K562 (cell line): ENCODE results near the gene TCF12. TPM values are rescaled to one million over a fixed set of nuclear protein-coding genes. Genes with fewer than 3 reads are reported as not detected.

Experiments used
- ATAC-seq: fragments of 200-7000 bp; cut with Tn5 transposase; 3 replicates; pipeline ENCODE4 v1.9.1; 2020; ENCODE audit warnings: moderate library complexity
- BruUV-seq: library from RNA; stranded (reverse); fragments of 400-500 nt; replicated peaks from 2 replicates; lab custom pipeline; 2021; lab: Mats Ljungman, UMichigan
- CTCF ChIA-PET: fragments of 300-600 bp; formaldehyde crosslinking; extraction: SDS; loops from one replicate; lab custom pipeline; 2021; ENCODE audit warnings: low intra/inter-chr PET ratio; lab: Yijun Ruan, JAX
- POLR2A ChIA-PET: fragments of 300-600, 350-650 bp; sonication (Branson Sonifier 250); formaldehyde crosslinking; extraction: SDS; loops from one replicate; lab custom pipeline; 2021; ENCODE audit warnings: antibody characterized with exemption, inconsistent platforms; lab: Yijun Ruan, JAX
- DNase-seq, 4 experiments: peaks; one replicate each; pipeline versions ENCODE4 v3.0.0 to v3.0.0-alpha.2; 2011 to 2018; ENCODE audit warnings: low spot score in 3 of 4, mixed read lengths in 3 of 4; ENCODE audit errors: extremely low read depth in 1 of 4
- FAIRE-seq: peaks from 2 replicates; lab custom pipeline; 2011; peaks lifted over from hg19 to GRCh38; lab: Jason Lieb, UNC
- H2AFZ ChIP-seq: 2 replicates; pipeline ENCODE4 v1.6.0; 2011; ENCODE audit warnings: low read depth, low read length, control low read depth, inconsistent platforms
- H3K27ac ChIP-seq: fragments of 200-600 bp; 3 replicates; pipeline ENCODE4 v1.8.0; 2011; ENCODE audit warnings: low read depth, mild to moderate bottlenecking, control low read depth, inconsistent platforms, low read length, moderate library complexity, mixed read lengths; ENCODE audit errors: extremely low read depth
- H3K27me3 ChIP-seq, 2 experiments: fragments of 300-600 bp in 1 of 2; 2 replicates in 1 of 2; 3 replicates in 1 of 2; pipeline versions ENCODE4 v1.6.0 to v1.8.0; 2011; ENCODE audit warnings: inconsistent platforms in 2 of 2, low read length in 2 of 2, mild to moderate bottlenecking in 1 of 2, mixed read lengths in 1 of 2, moderate library complexity in 1 of 2; ENCODE audit not compliant: control insufficient read depth in 2 of 2, insufficient read depth in 2 of 2
- H3K36me3 ChIP-seq: fragments of 300-600 bp; 3 replicates; pipeline ENCODE4 v1.8.0; 2011; ENCODE audit warnings: mild to moderate bottlenecking, low read length, inconsistent platforms; ENCODE audit not compliant: control insufficient read depth, insufficient read depth
- H3K4me1 ChIP-seq, 2 experiments: fragments of 200-600 bp in 1 of 2; replicated peaks in 1 of 2; 2 replicates in 1 of 2; 3 replicates in 1 of 2; pipeline versions ENCODE4 v1.5.1 to v1.8.0; 2011; ENCODE audit warnings: inconsistent platforms in 2 of 2, low read length in 2 of 2, mild to moderate bottlenecking in 1 of 2, mixed read lengths in 1 of 2, moderate library complexity in 1 of 2; ENCODE audit not compliant: control insufficient read depth in 2 of 2, insufficient read depth in 2 of 2
- H3K4me2 ChIP-seq: 2 replicates; pipeline ENCODE4 v1.6.1; 2011; ENCODE audit warnings: low read length, control low read depth, inconsistent platforms, mixed read lengths; ENCODE audit not compliant: insufficient read depth
- H3K4me3 ChIP-seq: fragments of 200-600 bp; sonication (generic), shearing (Covaris generic); 2 replicates; pipeline ENCODE4 v1.5.1; 2016; ENCODE audit warnings: control low read depth, inconsistent platforms
- H3K79me2 ChIP-seq: fragments of 200-600 bp; 3 replicates; pipeline ENCODE4 v1.8.0; 2011; ENCODE audit warnings: low read length, inconsistent platforms; ENCODE audit not compliant: control insufficient read depth, insufficient read depth
- H3K9ac ChIP-seq, 2 experiments: 2 replicates each; pipeline versions ENCODE4 v1.6.0 to v1.6.1; 2011; ENCODE audit warnings: low read depth in 2 of 2, low read length in 2 of 2, control low read depth in 1 of 2, inconsistent platforms in 1 of 2, mild to moderate bottlenecking in 1 of 2, mixed read lengths in 1 of 2; ENCODE audit not compliant: insufficient read depth in 1 of 2
- H3K9me1 ChIP-seq: one replicate; pipeline ENCODE4 v1.6.0; 2011; ENCODE audit warnings: inconsistent platforms, mild to moderate bottlenecking, low read length, moderate library complexity; ENCODE audit not compliant: control insufficient read depth, insufficient read depth
- H3K9me3 ChIP-seq: replicated peaks from 2 replicates; pipeline ENCODE4 v1.5.1; 2011; ENCODE audit warnings: low read depth, low read length, inconsistent platforms; ENCODE audit not compliant: control insufficient read depth, insufficient read depth
- H4K20me1 ChIP-seq: replicated peaks from 2 replicates; pipeline ENCODE4 v1.6.1; 2011; ENCODE audit warnings: low read length, inconsistent platforms, mixed read lengths; ENCODE audit not compliant: control insufficient read depth, insufficient read depth
- BMI1 ChIP-seq: fragments of 150-350 bp; IDR thresholded peaks from 2 replicates; pipeline ENCODE4 v1.6.1; 2014; ENCODE audit warnings: low read length
- ETV5 ChIP-seq: sonication (generic); formaldehyde crosslinking; IDR thresholded peaks from 2 replicates; pipeline ENCODE4 v1.4.0; 2020; ENCODE audit warnings: low read depth, mild to moderate bottlenecking, missing genetic modification reagents
- FOXJ2 ChIP-seq: fragments of 200-800 bp; sonication (Bioruptor generic); IDR thresholded peaks from 2 replicates; pipeline ENCODE4 v1.6.1; 2016; ENCODE audit warnings: missing genetic modification characterization, missing compliant biosample characterization
- LEF1 ChIP-seq: fragments of 450-650 bp; IDR thresholded peaks from 2 replicates; pipeline ENCODE4 v1.6.1; 2016; ENCODE audit warnings: mild to moderate bottlenecking
- MECOM ChIP-seq: fragments of 250-450 bp; sonication (Bioruptor Pico); IDR thresholded peaks from 2 replicates; pipeline ENCODE4 v1.8.0; 2022; ENCODE audit warnings: inconsistent platforms
- MED1 ChIP-seq: sonication (generic); formaldehyde crosslinking; IDR thresholded peaks from 2 replicates; pipeline ENCODE4 v1.8.1; 2023; ENCODE audit warnings: missing genetic modification reagents, borderline replicate concordance
- MIER1 ChIP-seq: fragments of 450-650 bp; IDR thresholded peaks from 2 replicates; pipeline ENCODE4 v1.6.1; 2016; ENCODE audit warnings: antibody characterized with exemption, mild to moderate bottlenecking, low read depth
- POLR2B ChIP-seq: fragments of 450-650 bp; IDR thresholded peaks from 2 replicates; pipeline ENCODE4 v1.6.1; 2018; ENCODE audit warnings: low read depth; ENCODE audit not compliant: partially characterized antibody
- PURB ChIP-seq: sonication (generic); formaldehyde crosslinking; IDR thresholded peaks from 2 replicates; pipeline ENCODE4 v1.9.0; 2021; ENCODE audit warnings: low read depth, mild to moderate bottlenecking, missing genetic modification reagents
- SREBF2 ChIP-seq: sonication (generic); formaldehyde crosslinking; IDR thresholded peaks from 2 replicates; pipeline ENCODE4 v1.4.0; 2020; ENCODE audit warnings: mild to moderate bottlenecking, missing genetic modification reagents
- STAT5A ChIP-seq: IDR thresholded peaks from 2 replicates; pipeline ENCODE4 v1.6.1; 2012; ENCODE audit warnings: low read length, inconsistent platforms, borderline replicate concordance
- TEAD4 ChIP-seq, 2 experiments: sonication (generic) in 1 of 2; formaldehyde crosslinking in 1 of 2; IDR thresholded peaks; 2 replicates each; pipeline versions ENCODE4 v1.6.1 to v1.8.0; 2012 to 2022; ENCODE audit warnings: borderline replicate concordance in 1 of 2, inconsistent platforms in 1 of 2, low read length in 1 of 2, mild to moderate bottlenecking in 1 of 2, missing genetic modification reagents in 1 of 2
- ZNF197 ChIP-seq: fragments of 200-800 bp; sonication (Bioruptor generic); IDR thresholded peaks from 2 replicates; pipeline ENCODE4 v1.6.1; 2016; ENCODE audit warnings: low read depth, missing genetic modification characterization, missing compliant biosample characterization
- ZNF24 ChIP-seq: fragments of 450-650 bp; IDR thresholded peaks from 2 replicates; pipeline ENCODE4 v1.6.1; 2016
- ZNF311 ChIP-seq: fragments of 250-450 bp; sonication (Bioruptor Pico); IDR thresholded peaks from 2 replicates; pipeline ENCODE4 v1.4.0; 2020; ENCODE audit warnings: mild to moderate bottlenecking, moderate library complexity
- ZNF324 ChIP-seq: fragments of 250-450 bp; sonication (Bioruptor Pico); IDR thresholded peaks from 2 replicates; pipeline ENCODE4 v1.4.0; 2020; ENCODE audit warnings: mild to moderate bottlenecking
- WGBS: fragments of 100-300 bp; shearing (Covaris generic); methylation state at CpG from one replicate; pipeline ENCODE4 v1.1.6; 2016; ENCODE audit warnings: low coverage, mixed read lengths; ENCODE audit not compliant: insufficient coverage; ENCODE audit errors: missing lambda C conversion rate; 5-methylcytosine and 5-hydroxymethylcytosine counted together
- in situ Hi-C: fragments of 300-500 bp; cut with MboI; formaldehyde crosslinking; loops from 4 replicates; pipeline ENCODE4 v1.15.0; 2018; ENCODE audit warnings: inconsistent platforms, mixed read lengths
- intact Hi-C: fragments of 100-400 bp; cut with micrococcal nuclease; formaldehyde crosslinking; loops from 2 replicates; pipeline ENCODE4 v1.14.2; 2022
- polyA plus RNA-seq, 8 experiments: library from polyadenylated mRNA; depleted of rRNA in 4 of 8; stranded (reverse) in 5 of 8; unstranded in 3 of 8; fragments of >200 nt; fragmentation: Nextera tagmentation in 2 of 8; fragmentation: Illumina TruSeq in 1 of 8; extraction: Ambion mirVana in 2 of 8; extraction: Trizol in 1 of 8; gene quantifications; 2 replicates each; pipeline versions ENCODE4 v1.2.1 to v1.2.3, GENCODE V29; 2011 to 2014; ENCODE audit warnings: inconsistent platforms in 1 of 8, missing spikeins in 1 of 8
- total RNA-seq, 7 experiments: library from RNA; depleted of rRNA in 6 of 7; stranded (reverse); fragments of >200 nt in 6 of 7; fragmentation: Illumina TruSeq in 2 of 7; extraction: Trizol in 2 of 7; gene quantifications; 2 replicates each; pipeline versions ENCODE4 v1.2.1 to v1.2.3, GENCODE V29; 2011 to 2021; ENCODE audit warnings: low replicate concordance in 1 of 7
- TF ChIP-seq, protein P1 (sequence below), 2 experiments: fragments of 450-650 bp; conservative IDR thresholded peaks; 2 replicates each; pipeline ENCODE4 v1.6.1; 2017; ENCODE audit warnings: mild to moderate bottlenecking in 2 of 2, moderate library complexity in 2 of 2
- TF ChIP-seq, protein P2 (sequence below): fragments of 250-450 bp; sonication (Bioruptor Pico); IDR thresholded peaks from 2 replicates; pipeline ENCODE4 v1.8.0; 2021; ENCODE audit warnings: borderline replicate concordance, mild to moderate bottlenecking, moderate library complexity; ENCODE audit not compliant: poor library complexity, severe bottlenecking

The TCF12 gene
- total and polyA plus RNA-seq, 9 of the 15 experiments (the other 6 are each of a cell fraction or from before 2014, with no cell fraction given), result 10.5 to 132 (median 52.9) TPM

DNA sequence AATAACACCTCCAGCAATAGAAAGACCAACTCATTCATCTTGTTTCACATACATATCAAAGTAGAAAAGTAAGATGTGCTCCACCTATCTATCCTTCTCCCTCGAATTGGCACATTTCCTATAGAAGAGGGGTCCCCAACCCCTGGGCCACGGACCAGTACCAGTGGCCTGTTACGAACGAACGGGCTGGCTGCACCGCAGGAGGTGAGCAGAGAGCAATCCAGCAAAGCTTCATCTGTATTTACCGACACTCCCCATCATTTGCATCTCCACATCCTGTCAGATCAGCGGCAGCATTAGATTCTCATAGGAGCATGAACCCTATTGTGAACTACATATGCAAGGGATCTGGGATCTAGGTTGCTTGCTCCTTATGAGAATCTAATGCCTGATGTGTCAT lies 362.9 kb downstream of the TCF12 start:
- Histone ChIP-seq H3K79me2 (no peaks in the 10 kb centered on the region), H3K4me3 (no peak overlapping the region), H3K4me2 (no peak overlapping the region), H3K27ac (no peak overlapping the region), H4K20me1 (no peaks in the 10 kb centered on the region), H3K9ac (no peak overlapping the region), H2AFZ (no peak overlapping the region), H3K27me3 (no peaks in the 10 kb centered on the region), H3K36me3 (peaks cover 63% of the 10 kb centered on the region), H3K9me1 (no peaks in the 10 kb centered on the region), H3K9me3 (no peaks in the 10 kb centered on the region), H3K4me1 (peaks cover 0 to 2% of the 10 kb centered on the region in 2 experiments; a peak in 1 of 5 replicates)
- DNase-seq (no peak), ATAC-seq (no peak), FAIRE-seq (no peak)
- CTCF ChIA-PET, result no interaction called here
- 90% methylated on average over 8 of the region's 8 CpGs for WGBS
- BruUV-seq, result no TSS peak
- POLR2A ChIA-PET, result interaction anchor here (1.5 kb wide), 1 partner anchor 8 kb away, joined by 3 read pairs; no protein-coding TSS in a partner anchor
- TF ChIP-seq ZNF311, result no peak
- no peak for TF ChIP-seq ETV5 (CRISPR knock-in tag)
- TF ChIP-seq LEF1, result no peak
- no peak for TF ChIP-seq ZNF197 (CRISPR knock-in tag)
- TF ChIP-seq BMI1, result no peak
- no peak for TF ChIP-seq PURB (CRISPR knock-in tag)
- no peak for TF ChIP-seq ZNF324
- TF ChIP-seq, protein P1, sequence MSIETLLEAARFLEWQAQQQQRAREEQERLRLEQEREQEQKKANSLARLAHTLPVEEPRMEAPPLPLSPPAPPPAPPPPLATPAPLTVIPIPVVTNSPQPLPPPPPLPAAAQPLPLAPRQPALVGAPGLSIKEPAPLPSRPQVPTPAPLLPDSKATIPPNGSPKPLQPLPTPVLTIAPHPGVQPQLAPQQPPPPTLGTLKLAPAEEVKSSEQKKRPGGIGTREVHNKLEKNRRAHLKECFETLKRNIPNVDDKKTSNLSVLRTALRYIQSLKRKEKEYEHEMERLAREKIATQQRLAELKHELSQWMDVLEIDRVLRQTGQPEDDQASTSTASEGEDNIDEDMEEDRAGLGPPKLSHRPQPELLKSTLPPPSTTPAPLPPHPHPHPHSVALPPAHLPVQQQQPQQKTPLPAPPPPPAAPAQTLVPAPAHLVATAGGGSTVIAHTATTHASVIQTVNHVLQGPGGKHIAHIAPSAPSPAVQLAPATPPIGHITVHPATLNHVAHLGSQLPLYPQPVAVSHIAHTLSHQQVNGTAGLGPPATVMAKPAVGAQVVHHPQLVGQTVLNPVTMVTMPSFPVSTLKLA (conservative IDR thresholded peaks at IDR 0.05), result no peak
- TF ChIP-seq MED1, result no peak
- TF ChIP-seq MECOM, result no peak
- no peak for TF ChIP-seq ZNF24
- no peak for TF ChIP-seq SREBF2 (CRISPR knock-in tag)
- TF ChIP-seq, protein P2, sequence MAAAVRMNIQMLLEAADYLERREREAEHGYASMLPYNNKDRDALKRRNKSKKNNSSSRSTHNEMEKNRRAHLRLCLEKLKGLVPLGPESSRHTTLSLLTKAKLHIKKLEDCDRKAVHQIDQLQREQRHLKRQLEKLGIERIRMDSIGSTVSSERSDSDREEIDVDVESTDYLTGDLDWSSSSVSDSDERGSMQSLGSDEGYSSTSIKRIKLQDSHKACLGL (CRISPR knock-in tag), result no peak
- no peak for TF ChIP-seq MIER1
- TF ChIP-seq FOXJ2 (tag), result no peak
- TF ChIP-seq STAT5A, result no peak
- TF ChIP-seq TEAD4 (IDR thresholded peaks at IDR 0.05; ENCODE audit: low read length), result no peak
- no peak for TF ChIP-seq TEAD4 (CRISPR knock-in tag; IDR thresholded peaks at IDR 0.05; ENCODE audit: borderline replicate concordance)
- no peak for TF ChIP-seq POLR2B
- intact Hi-C loops, result no loop called here
- in situ Hi-C loops, result no loop called here
